H9 (cell line): ENCODE measurements around the gene URB1. TPM values are rescaled to one million over a fixed set of nuclear protein-coding genes. Genes with fewer than 3 reads are reported as not detected.

ENCODE experiments used
- DNase-seq: peaks from one replicate; pipeline ENCODE4 v3.0.0-alpha.2; 2017
- H2AFZ ChIP-seq: one replicate; pipeline ENCODE4 v1.6.1; 2013; ENCODE audit warnings: mild to moderate bottlenecking, low read length, control low read depth, moderate library complexity
- H2AK5ac ChIP-seq: 2 replicates; pipeline ENCODE4 v1.6.1; 2013; ENCODE audit warnings: low read length, control low read depth, mixed read lengths; ENCODE audit not compliant: insufficient read length
- H2BK120ac ChIP-seq: one replicate; pipeline ENCODE4 v1.6.1; 2013; ENCODE audit warnings: low read depth, mild to moderate bottlenecking, low read length, control low read depth, inconsistent platforms; ENCODE audit not compliant: poor library complexity, severe bottlenecking
- H2BK12ac ChIP-seq: 2 replicates; pipeline ENCODE4 v1.6.1; 2013; ENCODE audit warnings: low read length, control low read depth, mixed read lengths, low read depth; ENCODE audit not compliant: insufficient read length
- H2BK15ac ChIP-seq: 2 replicates; pipeline ENCODE4 v1.6.1; 2013; ENCODE audit warnings: low read depth, low read length, control low read depth
- H2BK20ac ChIP-seq: one replicate; pipeline ENCODE4 v1.6.1; 2013; ENCODE audit warnings: low read depth, mild to moderate bottlenecking, low read length, control low read depth, inconsistent platforms; ENCODE audit not compliant: poor library complexity, severe bottlenecking
- H2BK5ac ChIP-seq: 2 replicates; pipeline ENCODE4 v1.6.1; 2013; ENCODE audit warnings: low read length, control low read depth, mixed read lengths; ENCODE audit not compliant: insufficient read length
- H3K14ac ChIP-seq: 2 replicates; pipeline ENCODE4 v1.6.1; 2013; ENCODE audit warnings: low read length, control low read depth; ENCODE audit not compliant: insufficient read depth
- H3K18ac ChIP-seq: 2 replicates; pipeline ENCODE4 v1.6.1; 2013; ENCODE audit warnings: low read depth, mild to moderate bottlenecking, mixed read lengths, low read length, control low read depth; ENCODE audit not compliant: insufficient read length
- H3K23ac ChIP-seq: 2 replicates; pipeline ENCODE4 v1.6.1; 2013; ENCODE audit warnings: low read length, control low read depth, mixed read lengths, low read depth; ENCODE audit not compliant: insufficient read length
- H3K23me2 ChIP-seq: 2 replicates; pipeline ENCODE4 v1.6.1; 2013; ENCODE audit warnings: low read depth, mild to moderate bottlenecking, mixed read lengths, low read length, control low read depth; ENCODE audit not compliant: insufficient read length, poor library complexity, severe bottlenecking
- H3K27ac ChIP-seq: 2 replicates; pipeline ENCODE4 v1.5.1; 2013; ENCODE audit warnings: low read length, control low read depth, mixed read lengths, low read depth; ENCODE audit not compliant: insufficient read length
- H3K27me3 ChIP-seq: 2 replicates; pipeline ENCODE4 v1.6.1; 2013; ENCODE audit warnings: low read length, control low read depth, inconsistent platforms; ENCODE audit not compliant: insufficient read depth
- H3K4ac ChIP-seq: 2 replicates; pipeline ENCODE4 v1.6.1; 2013; ENCODE audit warnings: low read depth, mild to moderate bottlenecking, control low read depth, inconsistent platforms, low read length, moderate library complexity
- H3K4me1 ChIP-seq: 2 replicates; pipeline ENCODE4 v1.6.1; 2013; ENCODE audit warnings: low read length, control low read depth, inconsistent platforms; ENCODE audit not compliant: insufficient read depth
- H3K4me2 ChIP-seq: 2 replicates; pipeline ENCODE4 v1.6.1; 2013; ENCODE audit warnings: low read length, control low read depth, mixed read lengths; ENCODE audit not compliant: insufficient read length, insufficient read depth
- H3K56ac ChIP-seq: 2 replicates; pipeline ENCODE4 v1.6.1; 2013; ENCODE audit warnings: low read depth, mild to moderate bottlenecking, mixed read lengths, low read length, control low read depth; ENCODE audit not compliant: insufficient read length
- H3K79me1 ChIP-seq: 2 replicates; pipeline ENCODE4 v1.6.1; 2013; ENCODE audit warnings: low read depth, mild to moderate bottlenecking, moderate library complexity, low read length, control low read depth, inconsistent platforms; ENCODE audit not compliant: insufficient read depth, poor library complexity, severe bottlenecking
- H3K79me2 ChIP-seq: 2 replicates; pipeline ENCODE4 v1.6.1; 2013; ENCODE audit warnings: low read length, control low read depth, inconsistent platforms; ENCODE audit not compliant: insufficient read depth
- H3K9ac ChIP-seq: 2 replicates; pipeline ENCODE4 v1.6.1; 2013; ENCODE audit warnings: low read length, control low read depth, mixed read lengths; ENCODE audit not compliant: insufficient read length; ENCODE audit errors: extremely low read depth
- H3K9me3 ChIP-seq: one replicate; pipeline ENCODE4 v1.6.1; 2013; ENCODE audit warnings: low read depth, low read length, inconsistent platforms; ENCODE audit not compliant: control insufficient read depth
- H3T11ph ChIP-seq: one replicate; pipeline ENCODE4 v1.6.1; 2013; ENCODE audit warnings: mild to moderate bottlenecking, low read length, control low read depth, inconsistent platforms
- H4K20me1 ChIP-seq: one replicate; pipeline ENCODE4 v1.6.1; 2013; ENCODE audit not compliant: control insufficient read depth, insufficient read length, insufficient read depth
- H4K5ac ChIP-seq: 2 replicates; pipeline ENCODE4 v1.6.1; 2013; ENCODE audit warnings: low read depth, mild to moderate bottlenecking, mixed read lengths, low read length, control low read depth; ENCODE audit not compliant: insufficient read length
- H4K8ac ChIP-seq: replicated peaks from 2 replicates; pipeline ENCODE4 v1.6.1; 2013; ENCODE audit warnings: low read length, control low read depth, mixed read lengths, low read depth; ENCODE audit not compliant: insufficient read length
- H4K91ac ChIP-seq: 2 replicates; pipeline ENCODE4 v1.6.1; 2013; ENCODE audit warnings: low read depth, mild to moderate bottlenecking, moderate library complexity, mixed read lengths, low read length, control low read depth; ENCODE audit not compliant: insufficient read length
- H3K27ac Mint-ChIP-seq, 3 experiments: 2 replicates in 2 of 3; 3 replicates in 1 of 3; pipeline ENCODE4 v1.8.0; 2020 to 2021; ENCODE audit warnings: mixed read lengths in 3 of 3, mild to moderate bottlenecking in 1 of 3, moderate library complexity in 1 of 3
- H3K27me3 Mint-ChIP-seq: 2 replicates; pipeline ENCODE4 v1.8.0; 2021; ENCODE audit warnings: low read depth, mild to moderate bottlenecking, moderate library complexity, mixed read lengths
- H3K36me3 Mint-ChIP-seq, 3 experiments: 2 replicates in 2 of 3; 3 replicates in 1 of 3; pipeline ENCODE4 v1.8.0; 2020 to 2021; ENCODE audit warnings: low read depth in 3 of 3, mixed read lengths in 3 of 3; ENCODE audit not compliant: insufficient read depth in 1 of 3
- H3K4me1 Mint-ChIP-seq, 2 experiments: 2 replicates each; pipeline ENCODE4 v1.8.0; 2020; ENCODE audit warnings: mixed read lengths in 2 of 2
- H3K4me3 Mint-ChIP-seq, 2 experiments: 2 replicates in 1 of 2; 3 replicates in 1 of 2; pipeline ENCODE4 v1.8.0; 2020 to 2021; ENCODE audit warnings: mild to moderate bottlenecking in 2 of 2, mixed read lengths in 2 of 2, moderate library complexity in 1 of 2
- H3K9me3 Mint-ChIP-seq, 2 experiments: 2 replicates in 1 of 2; 3 replicates in 1 of 2; pipeline ENCODE4 v1.8.0; 2020; ENCODE audit warnings: mild to moderate bottlenecking in 2 of 2, mixed read lengths in 2 of 2, moderate library complexity in 1 of 2
- WGBS: extraction: QIAGEN DNeasy Blood & Tissue Kit; methylation state at CpG from one replicate; pipeline ENCODE4 v1.1.7; 2013; ENCODE audit warnings: missing lambda C conversion rate, low lambda C conversion rate, mixed read lengths; ENCODE audit not compliant: insufficient read length; ENCODE audit errors: extremely low coverage; 5-methylcytosine and 5-hydroxymethylcytosine counted together
- total RNA-seq: library from RNA; stranded (reverse); gene quantifications from 2 replicates; pipeline ENCODE4 v1.2.1, GENCODE V29; 2021
- TF ChIP-seq, protein P1 (sequence below): fragments of 200-600 bp; sonication (generic); conservative IDR thresholded peaks from 3 replicates; pipeline ENCODE4 v1.8.0; 2021; ENCODE audit warnings: antibody characterized with exemption, mild to moderate bottlenecking

Gene URB1
- total RNA-seq, 1 experiment from 2014 or later = 23.5 TPM

DNA sequence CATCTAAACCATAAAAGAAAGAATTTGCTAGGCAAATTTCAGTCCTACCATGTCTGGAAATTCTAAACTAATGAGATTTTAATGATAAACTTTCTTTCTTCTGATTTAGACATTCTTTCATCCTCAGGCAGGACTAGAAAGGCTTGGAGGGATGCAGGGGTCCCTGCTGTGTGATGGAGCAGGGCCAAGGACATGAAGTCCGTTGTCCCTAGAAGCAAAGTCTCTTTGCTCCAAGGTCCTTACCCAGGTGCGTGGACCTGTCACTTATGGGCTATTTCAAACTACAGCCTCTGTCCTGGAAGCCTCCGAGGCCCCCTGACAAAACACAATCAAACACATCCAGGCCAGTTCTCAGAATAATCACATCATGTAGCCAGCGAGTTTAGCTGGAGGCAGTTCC is 26.6 kb downstream of the URB1 start:
- H4K8ac ChIP-seq = no peak overlapping the region
- WGBS = no CpG with 5 or more reads among the region's 4 CpGs
- H2BK15ac ChIP-seq = no peak overlapping the region
- Mint-ChIP-seq H3K27me3 (no peaks in the 10 kb centered on the region), H3K9me3 (no peaks in the 10 kb centered on the region), H3K27ac (no peak overlapping the region), H3K4me3 (no peak overlapping the region), H3K36me3 (peaks cover 44 to 85% (median 75%) of the 10 kb centered on the region in 3 experiments; a peak in 6 of 7 replicates), H3K4me1 (no peaks in the 10 kb centered on the region)
- no peaks in the 10 kb centered on the region for H3K27me3 ChIP-seq
- H3K9me3 ChIP-seq = no peaks in the 10 kb centered on the region
- H3K56ac ChIP-seq = no peak overlapping the region
- no peak overlapping the region for H2AK5ac ChIP-seq
- H4K5ac ChIP-seq = no peak overlapping the region
- H2BK5ac ChIP-seq = no peak overlapping the region
- H3K4me2 ChIP-seq = no peak overlapping the region
- no peak overlapping the region for H2BK12ac ChIP-seq
- no peak overlapping the region for H3T11ph ChIP-seq
- TF ChIP-seq, protein P1, sequence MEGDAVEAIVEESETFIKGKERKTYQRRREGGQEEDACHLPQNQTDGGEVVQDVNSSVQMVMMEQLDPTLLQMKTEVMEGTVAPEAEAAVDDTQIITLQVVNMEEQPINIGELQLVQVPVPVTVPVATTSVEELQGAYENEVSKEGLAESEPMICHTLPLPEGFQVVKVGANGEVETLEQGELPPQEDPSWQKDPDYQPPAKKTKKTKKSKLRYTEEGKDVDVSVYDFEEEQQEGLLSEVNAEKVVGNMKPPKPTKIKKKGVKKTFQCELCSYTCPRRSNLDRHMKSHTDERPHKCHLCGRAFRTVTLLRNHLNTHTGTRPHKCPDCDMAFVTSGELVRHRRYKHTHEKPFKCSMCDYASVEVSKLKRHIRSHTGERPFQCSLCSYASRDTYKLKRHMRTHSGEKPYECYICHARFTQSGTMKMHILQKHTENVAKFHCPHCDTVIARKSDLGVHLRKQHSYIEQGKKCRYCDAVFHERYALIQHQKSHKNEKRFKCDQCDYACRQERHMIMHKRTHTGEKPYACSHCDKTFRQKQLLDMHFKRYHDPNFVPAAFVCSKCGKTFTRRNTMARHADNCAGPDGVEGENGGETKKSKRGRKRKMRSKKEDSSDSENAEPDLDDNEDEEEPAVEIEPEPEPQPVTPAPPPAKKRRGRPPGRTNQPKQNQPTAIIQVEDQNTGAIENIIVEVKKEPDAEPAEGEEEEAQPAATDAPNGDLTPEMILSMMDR = no peak
- no peak overlapping the region for H3K9ac ChIP-seq
- no peaks in the 10 kb centered on the region for H3K79me2 ChIP-seq
- H3K4me1 ChIP-seq = no peaks in the 10 kb centered on the region
- H4K91ac ChIP-seq = no peak overlapping the region
- no peak overlapping the region for H3K18ac ChIP-seq
- H2AFZ ChIP-seq = no peak overlapping the region
- H3K27ac ChIP-seq = no peak overlapping the region
- no peak overlapping the region for H3K4ac ChIP-seq
- H3K23me2 ChIP-seq = no peaks in the 10 kb centered on the region
- no peaks in the 10 kb centered on the region for H4K20me1 ChIP-seq
- no peak for DNase-seq
- H3K23ac ChIP-seq = no peak overlapping the region
- H3K79me1 ChIP-seq = no peaks in the 10 kb centered on the region
- no peak overlapping the region for H3K14ac ChIP-seq
- no peak overlapping the region for H2BK120ac ChIP-seq
- no peak overlapping the region for H2BK20ac ChIP-seq
